Large intestine (tissue), 3 donors: Measurements from ENCODE around the gene GPR137C. TPM values are rescaled to one million over a fixed set of nuclear protein-coding genes. Genes with fewer than 3 reads are reported as not detected.
"Not testable (repeated sequence)": the region's sequence is repeated elsewhere in the genome, so short reads cannot be mapped to it uniquely, and the experiment has no call there.

Experiments used
- DNase-seq, 2 donors: peaks; one replicate each; pipeline versions ENCODE4 v3.0.0 to v3.0.0-alpha.2; 2013
- H3K27ac ChIP-seq: one replicate; pipeline ENCODE4 v1.5.1; 2013; ENCODE audit warnings: low read length
- H3K27me3 ChIP-seq: 2 replicates; pipeline ENCODE4 v1.6.1; 2013; ENCODE audit warnings: low read length; ENCODE audit not compliant: control insufficient read depth, insufficient read depth
- H3K36me3 ChIP-seq: 2 replicates; pipeline ENCODE4 v1.6.1; 2013; ENCODE audit warnings: low read length; ENCODE audit not compliant: control insufficient read depth, insufficient read depth
- H3K4me1 ChIP-seq: one replicate; pipeline ENCODE4 v1.6.1; 2013; ENCODE audit warnings: low read length; ENCODE audit not compliant: control insufficient read depth, insufficient read depth
- H3K4me3 ChIP-seq: one replicate; pipeline ENCODE4 v1.5.1; 2013; ENCODE audit warnings: low read length
- H3K9me3 ChIP-seq: one replicate; pipeline ENCODE4 v1.6.1; 2013; ENCODE audit warnings: mild to moderate bottlenecking, low read depth, low read length, moderate library complexity; ENCODE audit not compliant: control insufficient read depth
- WGBS: methylation state at CpG from one replicate; pipeline ENCODE4 v1.1.5; 2013; ENCODE audit warnings: low lambda C conversion rate; ENCODE audit not compliant: insufficient coverage; 5-methylcytosine and 5-hydroxymethylcytosine counted together
- polyA plus RNA-seq: library from polyadenylated mRNA; unstranded; fragments of 120-200 nt; gene quantifications from one replicate; pipeline ENCODE4 v1.2.1, GENCODE V29; 2013

Gene GPR137C
- polyA plus RNA-seq, 1 donor: 4.6 TPM

GRCh38 chr14:52563120-52563519 lies 10.5 kb downstream of the GPR137C start:
- WGBS: no CpG with 5 or more reads among the region's 2 CpGs
- DNase-seq: no peak

GRCh38 chr14:52568454-52568853 lies 15.8 kb downstream of the GPR137C start:
- not testable (repeated sequence) for H3K36me3 ChIP-seq, H3K9me3 ChIP-seq, H3K27me3 ChIP-seq, H3K27ac ChIP-seq, H3K4me3 ChIP-seq, H3K4me1 ChIP-seq, DNase-seq
- no CpG with 5 or more reads among the region's 7 CpGs for WGBS

More at GRCh38 chr14:52563120-52563519, 10.5 kb downstream of the GPR137C start:
- H3K4me1 ChIP-seq: no peaks in the 10 kb centered on the region
- no peaks in the 10 kb centered on the region for H3K27me3 ChIP-seq
- H3K9me3 ChIP-seq: no peaks in the 10 kb centered on the region
- no peak overlapping the region for H3K4me3 ChIP-seq
- H3K36me3 ChIP-seq: no peaks in the 10 kb centered on the region
- no peak overlapping the region for H3K27ac ChIP-seq

GRCh38 chr14:52575858-52576257 lies 23.2 kb downstream of the GPR137C start:
- Histone ChIP-seq H3K9me3 (no peaks in the 10 kb centered on the region), H3K27ac (no peak overlapping the region), H3K4me1 (no peaks in the 10 kb centered on the region), H3K27me3 (no peaks in the 10 kb centered on the region), H3K36me3 (no peaks in the 10 kb centered on the region), H3K4me3 (no peak overlapping the region)
- WGBS: no CpG with 5 or more reads among the region's 2 CpGs
- DNase-seq: no peak

- no peak overlapping the region for H3K4me3 ChIP-seq
- no peaks in the 10 kb centered on the region for H3K9me3 ChIP-seq
- H3K36me3 ChIP-seq: no peaks in the 10 kb centered on the region
- DNase-seq: no peak
- no peaks in the 10 kb centered on the region for H3K27me3 ChIP-seq
- no peak overlapping the region for H3K27ac ChIP-seq
- no peaks in the 10 kb centered on the region for H3K4me1 ChIP-seq
Observed at GRCh38 chr14:52583544-52583943, 30.9 kb downstream of the GPR137C start.

GRCh38 chr14:52589646-52590045 lies 37.0 kb downstream of the GPR137C start:
- Histone ChIP-seq H3K27me3 (no peaks in the 10 kb centered on the region), H3K27ac (no peak overlapping the region), H3K36me3 (no peaks in the 10 kb centered on the region), H3K4me3 (no peak overlapping the region), H3K9me3 (no peaks in the 10 kb centered on the region), H3K4me1 (no peaks in the 10 kb centered on the region)
- WGBS: 90% methylated on average over 2 of the region's 4 CpGs
- DNase-seq: no peak

GRCh38 chr14:52590318-52590717 lies 37.7 kb downstream of the GPR137C start:
- H3K36me3 ChIP-seq: no peaks in the 10 kb centered on the region
- H3K9me3 ChIP-seq: no peaks in the 10 kb centered on the region
- H3K4me3 ChIP-seq: no peak overlapping the region
- no peaks in the 10 kb centered on the region for H3K4me1 ChIP-seq
- DNase-seq: no peak
- no peaks in the 10 kb centered on the region for H3K27me3 ChIP-seq
- H3K27ac ChIP-seq: no peak overlapping the region
- no CpG with 5 or more reads among the region's 1 CpG for WGBS

GRCh38 chr14:52596320-52596719 lies 43.7 kb downstream of the GPR137C start:
- Histone ChIP-seq H3K9me3 (peaks cover 3% of the 10 kb centered on the region), H3K27me3 (no peaks in the 10 kb centered on the region), H3K4me1 (no peaks in the 10 kb centered on the region), H3K27ac (no peak overlapping the region), H3K36me3 (no peaks in the 10 kb centered on the region), H3K4me3 (no peak overlapping the region)
- no CpG with 5 or more reads among the region's 10 CpGs for WGBS
- DNase-seq: no peak

DNA sequence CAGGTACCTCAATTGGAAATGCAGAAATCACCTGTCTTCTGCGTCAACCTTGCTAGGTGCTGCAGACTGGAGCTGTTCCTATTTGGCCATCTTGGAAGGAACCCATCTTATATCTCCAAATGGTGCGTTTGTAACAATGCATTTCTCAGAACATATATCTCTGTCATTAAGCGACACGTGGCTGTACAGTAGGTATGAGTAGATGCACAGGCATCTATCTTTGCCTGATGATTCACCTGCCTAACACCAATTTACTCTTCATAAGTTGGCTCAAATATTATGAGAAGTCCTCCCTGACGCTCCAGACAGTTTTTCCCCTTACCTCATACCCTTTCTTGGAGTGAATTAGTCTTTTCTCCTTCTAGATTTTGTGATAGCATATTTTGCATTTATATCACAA lies 44.2 kb downstream of the GPR137C start:
- no peak for DNase-seq
- no peak overlapping the region for H3K27ac ChIP-seq
- H3K9me3 ChIP-seq: peaks cover 3% of the 10 kb centered on the region
- H3K4me1 ChIP-seq: no peaks in the 10 kb centered on the region
- no peaks in the 10 kb centered on the region for H3K36me3 ChIP-seq
- no peak overlapping the region for H3K4me3 ChIP-seq
- H3K27me3 ChIP-seq: no peaks in the 10 kb centered on the region
- 80% methylated on average over 1 of the region's 5 CpGs for WGBS

GRCh38 chr14:52598568-52598967 lies 45.9 kb downstream of the GPR137C start:
- Histone ChIP-seq H3K36me3 (no peaks in the 10 kb centered on the region), H3K9me3 (peaks cover 3% of the 10 kb centered on the region), H3K4me1 (no peaks in the 10 kb centered on the region), H3K27me3 (no peaks in the 10 kb centered on the region), H3K27ac (no peak overlapping the region), H3K4me3 (no peak overlapping the region)
- DNase-seq: no peak
- WGBS: no CpG with 5 or more reads among the region's 1 CpG

DNA sequence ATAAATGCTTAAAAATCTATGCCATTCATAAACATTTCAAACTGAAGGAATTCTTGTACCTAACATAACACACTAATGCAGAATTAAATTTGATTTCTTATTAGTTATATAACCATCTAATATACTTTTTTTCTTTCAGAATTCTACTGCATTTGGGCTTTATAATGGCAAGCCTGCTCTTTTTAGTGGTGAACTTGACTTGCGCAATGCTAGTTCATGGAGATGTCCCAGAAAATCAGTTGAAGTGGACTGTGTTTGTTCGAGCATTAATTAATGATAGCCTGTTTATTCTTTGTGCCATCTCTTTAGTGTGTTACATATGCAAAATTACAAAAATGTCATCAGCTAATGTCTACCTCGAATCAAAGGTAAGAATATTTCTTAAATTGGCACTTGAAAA lies 47.3 kb downstream of the GPR137C start:
- H3K27me3 ChIP-seq: no peaks in the 10 kb centered on the region
- H3K4me3 ChIP-seq: no peak overlapping the region
- no peak overlapping the region for H3K27ac ChIP-seq
- no peak for DNase-seq
- no peaks in the 10 kb centered on the region for H3K4me1 ChIP-seq
- WGBS: 100% methylated on average over 1 of the region's 3 CpGs
- H3K9me3 ChIP-seq: peaks cover 7% of the 10 kb centered on the region
- H3K36me3 ChIP-seq: no peaks in the 10 kb centered on the region

DNA sequence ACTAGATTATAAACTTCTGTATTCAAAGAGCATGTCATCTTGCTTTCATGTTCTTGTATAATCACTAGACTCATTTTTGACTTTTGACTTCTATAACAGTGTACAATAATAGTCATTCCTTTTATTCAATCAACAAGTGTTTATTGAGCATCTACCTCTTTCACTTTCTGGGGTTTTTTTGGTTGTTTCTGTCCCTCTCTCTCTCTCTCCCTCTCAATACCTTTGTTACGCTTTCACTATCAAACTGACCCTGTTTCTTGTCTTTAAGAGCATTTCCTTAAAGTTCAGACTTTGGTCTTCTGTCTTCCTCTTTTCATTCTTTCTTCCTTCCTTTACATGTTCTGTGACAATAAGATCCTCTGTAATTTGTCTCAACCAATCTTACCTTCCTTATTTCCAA lies 49.5 kb downstream of the GPR137C start:
- Histone ChIP-seq H3K4me1 (no peaks in the 10 kb centered on the region), H3K9me3 (peaks cover 4% of the 10 kb centered on the region), H3K4me3 (no peak overlapping the region), H3K36me3 (no peaks in the 10 kb centered on the region), H3K27me3 (no peaks in the 10 kb centered on the region), H3K27ac (no peak overlapping the region)
- no peak for DNase-seq
- WGBS: 85% methylated on average over 1 of the region's 1 CpG
